HG02938 (cell line): ENCODE data around the gene TPP2.

Source experiments
- ATAC-seq: cut with Tn5 transposase; IDR thresholded peaks from one replicate; pipeline ENCODE4 v1.9.1; 2021; ENCODE audit warnings: mild to moderate bottlenecking, moderate library complexity; ENCODE audit not compliant: unreplicated experiment

TPP2 gene

DNA sequence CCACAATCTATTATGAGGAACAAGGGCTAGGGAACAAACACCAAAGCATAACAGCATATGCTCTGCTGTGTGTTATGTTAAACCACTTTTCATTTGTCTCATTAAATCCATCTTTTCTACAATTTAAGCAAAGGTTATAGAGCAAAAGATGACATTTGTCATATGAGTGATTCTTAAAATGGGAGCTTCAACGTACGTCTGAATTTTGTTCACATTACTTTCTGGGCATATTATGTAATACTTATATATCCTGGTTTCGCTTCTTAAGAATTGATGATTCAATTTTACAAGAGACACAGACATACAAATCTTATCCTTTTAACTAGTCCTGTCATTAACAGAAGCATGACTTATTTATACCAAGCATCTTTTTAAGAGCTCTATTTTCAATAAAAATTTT is 3.3 kb upstream of the TPP2 start:
- ATAC-seq: no peak

DNA sequence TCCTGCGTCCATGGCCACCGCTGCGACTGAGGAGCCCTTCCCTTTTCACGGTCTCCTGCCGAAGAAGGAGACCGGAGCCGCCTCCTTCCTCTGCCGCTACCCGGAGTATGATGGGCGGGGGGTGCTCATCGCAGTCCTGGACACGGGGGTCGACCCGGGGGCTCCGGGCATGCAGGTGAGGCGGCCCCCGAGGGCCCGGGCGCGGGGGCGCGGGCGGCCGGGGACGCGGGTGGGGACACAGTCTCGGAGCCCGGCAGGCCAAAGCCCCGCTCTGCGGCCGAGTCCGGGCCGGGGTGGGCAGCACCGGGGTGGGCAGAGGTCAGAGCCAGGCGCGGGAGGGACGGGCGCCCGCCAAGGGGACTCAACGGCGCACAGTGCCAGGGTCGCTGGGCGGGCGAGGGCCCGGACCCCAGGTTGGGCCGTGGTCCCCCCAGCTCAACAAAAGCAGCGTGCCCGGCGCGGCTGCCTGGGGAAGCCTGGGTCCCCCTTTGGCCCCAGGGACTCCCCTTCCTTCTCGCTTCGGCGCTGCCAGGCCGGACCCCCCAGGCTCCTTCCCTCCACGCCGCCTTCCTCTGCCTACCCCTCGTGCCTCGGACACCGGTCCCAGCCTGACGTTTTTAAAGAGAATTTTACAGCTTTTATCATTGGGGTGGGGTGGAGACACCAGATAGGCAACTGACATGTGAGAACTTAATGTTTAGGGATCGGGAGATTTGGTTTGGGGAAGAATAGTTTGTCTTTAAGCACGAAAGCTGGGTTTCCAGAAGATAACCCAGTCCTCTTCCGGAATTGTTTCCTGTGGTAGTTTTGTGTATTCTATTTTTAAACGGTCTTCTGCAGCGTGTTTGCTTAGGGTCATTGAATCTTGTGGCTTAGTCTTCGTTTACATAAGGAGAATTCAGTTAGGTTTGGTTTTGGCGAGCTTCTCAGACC is 509 bp downstream of the TPP2 start:
- ATAC-seq: peak; percentile 23

DNA sequence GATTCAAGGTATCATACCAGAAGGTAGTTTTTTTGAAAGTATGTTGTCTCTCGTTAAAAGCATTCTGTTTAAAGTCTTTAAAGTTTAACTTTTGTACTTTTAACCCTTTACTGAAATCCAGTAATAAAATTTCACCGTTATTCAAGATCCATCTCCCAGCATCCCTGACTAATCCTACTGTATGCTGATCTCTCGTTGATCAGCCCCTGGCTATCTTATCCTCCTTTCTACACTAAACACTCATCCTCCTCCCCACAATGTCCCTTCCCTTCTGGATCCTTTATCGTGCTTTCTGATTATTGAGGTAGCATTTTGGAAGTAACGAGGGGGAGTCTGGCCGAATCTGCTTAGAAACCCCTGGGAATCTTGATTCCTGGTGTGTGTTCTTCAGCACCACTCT is 1.3 kb downstream of the TPP2 start:
- no peak for ATAC-seq

DNA sequence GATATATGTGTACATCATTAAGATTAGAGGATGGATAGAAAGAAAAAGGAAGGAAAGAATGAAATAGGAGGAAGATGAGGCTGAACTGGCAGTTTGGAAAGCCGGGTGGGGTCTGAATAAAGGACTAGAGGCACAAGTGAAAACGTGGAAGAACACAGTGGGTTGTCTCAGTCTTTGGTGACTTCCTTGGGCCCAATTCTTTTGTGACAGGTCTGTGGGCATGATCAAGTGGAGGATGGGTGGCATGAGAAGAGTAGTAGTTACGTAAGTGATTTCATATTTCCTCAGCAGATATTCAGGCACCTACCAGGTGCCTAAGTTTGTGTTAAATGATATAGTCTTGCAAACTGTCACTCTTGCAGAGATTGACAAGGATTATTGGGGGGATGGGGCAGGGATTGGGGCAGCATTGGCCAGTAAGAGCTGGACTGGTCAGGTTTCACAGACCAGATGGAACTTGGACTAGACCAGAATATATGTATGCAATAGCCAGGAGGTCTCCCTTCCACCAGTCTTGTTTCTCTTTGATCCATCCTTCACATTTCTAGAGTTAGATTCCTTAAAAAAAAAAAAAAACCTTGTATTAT is 2.7 kb downstream of the TPP2 start:
- no peak for ATAC-seq

DNA sequence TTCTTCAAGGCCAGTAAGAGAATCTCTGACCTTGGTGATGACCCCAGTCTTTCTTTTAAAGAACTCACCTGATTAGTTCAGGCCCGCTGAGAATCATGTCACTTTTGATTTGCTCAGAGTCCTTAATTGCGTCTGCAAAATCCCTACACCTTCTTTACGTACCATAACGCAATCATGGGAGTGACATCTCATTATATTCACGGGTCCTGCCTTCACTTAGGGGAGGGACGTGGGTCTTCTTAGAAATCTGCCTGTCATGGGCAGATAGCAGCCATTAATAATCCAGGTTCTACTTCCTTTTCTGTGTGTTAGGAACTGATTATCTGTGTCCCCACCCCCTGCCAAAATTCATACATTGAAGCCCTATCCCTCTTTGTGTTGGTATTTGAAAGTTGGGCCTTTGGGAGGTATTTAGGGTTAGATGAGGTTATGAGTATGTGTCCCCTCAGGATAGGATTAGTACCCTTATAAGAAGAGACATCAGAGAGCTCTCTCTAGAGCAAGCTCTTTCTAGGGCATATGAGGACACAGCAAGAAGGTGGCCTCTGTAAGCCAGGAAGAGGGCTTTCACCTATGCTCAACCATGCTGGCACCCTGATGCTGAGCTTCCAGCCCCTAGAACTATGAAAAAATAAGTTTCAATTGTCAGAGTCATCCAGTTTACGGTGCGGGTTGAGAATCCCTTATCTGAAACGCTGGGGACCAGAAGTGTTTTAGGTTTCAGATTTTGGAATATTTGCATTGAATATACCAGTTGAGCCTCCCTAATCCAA is 9.9 kb downstream of the TPP2 start:
- no peak for ATAC-seq

DNA sequence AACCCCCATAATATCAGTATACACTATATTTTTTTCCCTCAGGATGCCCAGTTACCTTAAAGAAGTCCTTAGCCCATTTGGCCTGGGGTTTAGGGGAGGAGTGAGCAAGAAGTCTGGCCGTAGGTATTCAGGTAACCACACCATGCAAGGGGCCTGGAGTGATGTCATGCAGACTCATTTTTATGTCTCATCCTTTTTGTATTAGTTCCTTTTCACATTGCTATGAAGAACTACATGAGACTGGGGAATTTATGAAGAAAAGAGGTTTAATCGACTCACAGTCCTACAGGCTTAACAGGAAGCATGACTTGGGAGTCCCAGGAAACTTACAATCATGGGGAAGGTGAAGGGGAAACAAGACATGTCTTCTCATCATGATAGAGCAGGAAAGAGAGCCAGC is 12.2 kb downstream of the TPP2 start:
- no peak for ATAC-seq

DNA sequence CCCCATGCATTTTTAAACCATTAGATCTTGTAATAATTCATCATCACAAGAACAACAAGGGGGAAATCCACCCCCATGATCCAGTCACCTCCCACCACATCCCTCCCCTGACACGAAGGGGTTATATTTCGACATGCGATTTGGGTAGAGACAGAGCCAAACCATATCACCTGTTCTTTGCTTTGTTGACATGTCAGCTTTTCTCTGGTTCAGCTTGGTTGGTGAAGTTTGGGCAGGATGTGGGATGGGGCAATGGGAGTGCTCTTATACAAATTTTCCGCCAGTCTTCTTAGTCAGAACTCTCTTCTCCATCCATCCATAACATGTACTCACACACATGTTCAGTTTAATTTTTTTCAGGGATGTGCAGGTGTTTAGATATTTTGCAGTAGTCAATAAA is 12.9 kb downstream of the TPP2 start:
- no peak for ATAC-seq

DNA sequence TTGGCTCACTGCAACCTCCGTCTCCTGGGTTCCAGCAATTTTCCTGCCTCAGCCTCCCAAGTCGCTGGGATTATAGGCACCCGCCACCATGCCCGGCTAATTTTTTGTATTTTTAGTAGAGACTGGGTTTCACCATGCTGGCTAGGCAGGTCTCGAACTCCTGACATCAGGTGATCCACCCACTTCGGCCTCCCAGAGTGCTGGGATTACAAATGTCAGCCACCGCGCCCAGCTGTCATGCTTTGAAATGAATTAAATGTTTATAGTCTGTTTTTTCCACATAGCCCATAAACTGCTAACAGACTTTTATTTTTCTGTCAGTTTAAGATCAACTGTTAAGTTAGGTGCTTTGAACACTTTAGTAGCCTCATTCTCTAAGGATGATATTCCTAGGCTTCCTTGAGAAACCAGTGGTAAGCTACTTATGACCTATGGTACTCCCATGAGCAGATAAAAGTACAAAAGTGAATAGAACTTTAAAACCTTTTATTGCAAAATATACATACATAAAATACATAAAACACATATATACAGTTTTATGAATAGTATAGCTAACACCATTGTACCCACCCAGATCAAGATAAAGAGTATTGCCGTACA is 13.6 kb downstream of the TPP2 start:
- ATAC-seq: no peak

DNA sequence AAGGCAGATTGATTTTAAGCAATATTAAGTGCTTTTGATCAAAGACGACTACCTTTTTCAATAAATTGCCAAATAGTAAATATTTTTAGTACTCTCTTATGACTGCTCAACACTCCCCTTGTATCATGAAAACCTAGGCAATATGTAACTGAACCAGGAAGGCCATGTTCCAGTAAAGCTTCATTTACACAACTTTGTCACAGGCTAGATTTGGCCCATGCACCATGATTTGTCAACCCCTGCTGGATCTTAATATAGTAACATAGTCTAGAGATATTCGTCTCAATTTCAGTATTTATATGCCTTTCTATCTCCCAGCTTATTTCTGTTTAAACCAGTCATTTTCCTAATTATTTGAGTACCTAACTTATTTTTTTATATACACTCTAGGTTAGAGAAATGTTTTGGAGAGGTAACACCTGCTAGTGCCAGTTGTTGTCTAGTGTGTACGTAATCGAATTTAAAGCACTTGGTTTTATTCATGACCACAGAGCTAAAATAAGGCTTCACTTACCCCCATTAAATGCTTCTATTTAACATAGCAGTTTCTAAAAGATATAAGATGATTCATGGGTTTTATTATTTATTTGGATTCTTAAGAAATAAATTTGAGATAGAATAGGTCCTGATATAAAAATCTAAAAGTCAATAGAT is 21.0 kb downstream of the TPP2 start:
- no peak for ATAC-seq

DNA sequence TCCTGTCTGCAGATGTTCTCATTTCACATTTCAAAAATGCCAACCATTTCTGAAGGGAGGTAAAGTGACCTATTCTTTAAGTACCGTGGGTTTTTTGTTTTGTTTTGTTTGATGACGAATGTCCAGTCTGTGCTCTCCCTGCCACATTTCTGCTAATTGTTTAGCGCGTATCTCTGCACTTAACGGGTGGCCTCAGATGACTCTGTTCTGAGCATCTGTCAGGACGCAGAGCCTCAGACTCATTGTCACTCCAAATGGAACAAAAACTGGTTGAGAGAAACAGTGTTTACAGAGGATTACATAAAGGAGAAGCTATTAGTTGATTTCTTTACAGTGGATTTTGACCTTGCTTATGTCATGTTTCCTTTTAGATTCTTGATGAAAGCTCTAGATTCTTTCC is 23.7 kb downstream of the TPP2 start:
- ATAC-seq: no peak

DNA sequence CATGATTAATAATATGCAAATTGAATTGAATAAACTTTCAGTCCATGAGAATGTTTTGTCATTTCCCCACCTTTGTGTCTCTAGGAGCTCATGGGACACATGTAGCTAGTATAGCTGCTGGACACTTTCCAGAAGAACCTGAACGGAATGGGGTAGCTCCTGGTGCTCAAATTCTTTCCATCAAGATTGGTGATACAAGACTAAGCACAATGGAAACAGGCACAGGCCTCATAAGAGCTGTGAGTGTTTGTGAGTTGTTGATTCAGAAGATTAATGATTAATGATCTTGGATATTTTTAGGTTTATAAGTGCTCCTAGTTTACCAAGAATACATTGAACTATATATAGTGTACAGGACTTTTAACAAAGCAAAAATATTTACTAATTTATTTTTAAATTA is 30.1 kb downstream of the TPP2 start:
- ATAC-seq: no peak

DNA sequence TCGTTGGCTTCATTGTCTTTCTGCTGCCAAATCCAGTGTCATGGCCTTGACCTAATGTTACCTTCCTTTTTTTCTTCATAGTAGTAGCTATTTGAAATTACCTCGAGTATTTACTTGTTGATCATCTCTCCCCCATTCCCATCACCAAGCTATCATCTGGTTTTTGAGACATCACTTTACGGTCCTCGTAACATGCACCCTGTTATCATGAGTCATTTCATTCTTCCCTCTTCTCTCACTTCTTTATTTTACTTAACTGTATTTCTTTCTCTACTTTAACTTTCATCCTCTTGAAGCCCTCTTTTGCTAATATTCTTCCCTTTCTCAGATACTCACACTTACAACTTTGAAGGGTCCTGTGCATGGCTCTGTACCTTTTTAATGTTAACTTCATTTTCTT is 31.8 kb downstream of the TPP2 start:
- ATAC-seq: no peak

DNA sequence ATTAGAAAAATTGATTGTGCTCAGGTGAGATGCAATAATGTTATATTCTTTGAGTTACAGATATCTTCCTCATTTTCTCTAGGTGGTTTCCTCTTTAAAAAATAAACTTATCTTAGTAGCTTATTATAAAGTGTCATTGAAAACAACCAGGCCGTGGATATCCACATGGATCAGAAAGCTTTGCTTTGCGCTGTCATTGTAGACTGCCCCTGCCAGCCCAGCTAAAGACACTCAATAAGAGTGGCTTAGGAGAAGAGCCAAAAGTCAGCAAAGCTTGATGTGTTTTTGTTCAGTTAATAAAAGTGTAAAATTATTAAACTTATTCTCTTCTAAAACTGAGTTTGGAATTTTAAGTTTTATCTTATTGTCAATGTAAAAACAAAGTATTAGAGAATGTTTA is 34.4 kb downstream of the TPP2 start:
- ATAC-seq: no peak

DNA sequence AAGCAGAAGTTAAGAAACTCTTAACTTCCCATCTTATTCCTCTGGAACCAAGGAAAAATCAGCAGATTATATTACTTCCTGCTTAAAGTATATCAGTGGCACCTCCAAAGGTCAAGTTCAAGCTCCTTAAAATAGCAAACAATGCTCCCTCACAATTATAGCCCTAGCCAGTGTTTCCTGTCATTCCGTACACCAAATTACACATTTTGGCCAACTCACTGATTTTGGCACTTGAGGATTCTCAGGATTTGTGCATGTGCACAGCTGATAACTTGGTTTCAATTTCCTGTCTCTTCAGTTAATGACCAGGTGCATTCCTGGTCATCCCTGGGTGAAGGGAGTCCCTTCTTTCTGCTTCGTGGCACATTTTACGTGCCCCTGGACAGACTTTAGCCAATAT is 42.0 kb downstream of the TPP2 start:
- ATAC-seq: no peak

DNA sequence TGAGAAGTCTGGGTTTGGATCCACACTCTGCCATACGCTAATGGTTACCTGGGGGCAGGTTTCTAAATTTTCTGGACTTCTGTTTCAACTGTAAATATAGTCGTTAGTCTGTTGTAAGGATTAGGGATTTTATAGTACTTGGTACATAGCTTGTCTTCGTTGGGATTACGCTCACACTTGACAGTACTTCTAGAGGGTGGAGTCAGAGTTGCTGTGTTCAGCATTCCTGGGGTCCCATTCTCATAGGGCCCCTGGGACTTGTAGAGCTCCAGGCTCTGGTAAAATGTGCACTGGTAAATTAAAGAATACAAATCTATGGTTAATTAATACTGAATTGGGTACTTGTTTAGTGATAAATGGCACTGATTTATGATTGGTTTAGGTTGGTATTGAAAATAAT is 45.2 kb downstream of the TPP2 start:
- no peak for ATAC-seq

DNA sequence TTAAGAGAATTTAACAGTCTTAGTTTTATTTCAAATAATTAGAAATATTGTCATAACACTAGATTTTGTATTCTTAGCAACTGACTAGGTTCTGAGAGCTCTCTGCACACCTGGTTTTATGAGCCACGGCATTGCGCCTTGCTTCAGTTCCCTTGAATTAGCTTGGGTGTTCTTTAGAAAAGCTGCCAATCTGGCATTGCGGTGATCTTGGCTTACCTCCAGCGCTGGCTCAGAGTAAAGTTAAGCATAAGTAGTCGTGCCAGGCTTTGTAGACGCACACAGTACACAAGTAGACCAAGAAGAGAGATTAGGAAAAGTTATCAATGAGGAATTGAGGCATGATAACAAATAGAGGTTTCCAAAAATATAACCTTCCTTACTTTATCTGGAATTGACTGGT is 45.7 kb downstream of the TPP2 start:
- no peak for ATAC-seq

DNA sequence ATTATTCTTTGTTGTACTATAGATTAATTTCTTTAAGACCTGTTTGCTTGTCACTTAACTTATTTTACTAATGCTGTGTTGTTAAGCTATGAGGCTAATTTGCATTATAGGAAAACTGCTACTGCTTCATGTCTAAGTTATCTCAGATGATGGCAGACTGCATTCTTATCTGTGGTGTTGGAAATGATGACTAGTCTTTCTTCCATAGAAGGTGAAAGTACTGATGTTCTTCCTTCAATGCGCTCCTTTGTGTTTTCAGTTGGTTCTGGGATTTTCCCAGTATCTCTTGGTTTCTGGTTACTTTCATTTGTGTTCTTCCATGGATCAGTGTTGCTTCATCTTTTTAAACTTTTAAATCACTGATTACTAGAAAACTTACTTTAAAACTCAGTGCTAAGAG is 46.9 kb downstream of the TPP2 start:
- no peak for ATAC-seq

DNA sequence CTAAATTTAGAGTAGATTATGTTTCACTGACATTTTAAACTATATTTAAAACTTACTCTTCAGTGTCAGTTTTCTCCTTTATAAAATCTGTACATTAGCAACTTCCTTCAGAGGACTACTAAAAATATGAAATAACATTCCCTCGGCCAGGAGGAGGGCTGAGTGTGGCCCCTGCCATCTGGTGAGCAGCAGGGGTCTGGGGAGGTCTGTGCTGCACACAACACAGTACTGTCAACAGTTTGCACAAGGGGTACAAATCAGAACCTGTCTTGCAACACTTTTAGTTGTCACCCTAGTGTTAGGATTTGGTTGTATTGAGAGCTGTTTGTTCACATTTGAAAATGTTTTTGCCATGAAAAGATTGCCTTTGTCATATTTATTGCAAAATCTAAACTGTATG is 48.9 kb downstream of the TPP2 start:
- no peak for ATAC-seq

DNA sequence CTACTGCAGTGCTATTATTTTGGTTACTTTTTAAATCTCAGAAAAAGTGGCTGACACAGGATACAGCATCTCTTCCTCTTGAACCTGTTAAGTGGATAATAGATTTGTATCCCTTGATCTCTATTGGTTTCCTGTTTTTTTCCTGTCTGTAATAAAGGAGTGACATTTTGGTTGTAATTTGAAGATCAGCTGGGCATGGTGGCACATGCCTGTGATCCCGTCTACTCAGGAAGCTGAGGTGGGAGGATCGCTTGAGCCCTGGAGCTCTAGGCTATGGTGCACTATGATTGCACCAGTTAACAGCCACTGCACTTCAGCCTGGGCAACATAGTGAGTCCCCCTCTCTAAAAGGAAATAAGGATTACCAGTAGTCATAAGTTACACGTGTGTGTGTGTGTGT is 51.3 kb downstream of the TPP2 start:
- ATAC-seq: no peak

DNA sequence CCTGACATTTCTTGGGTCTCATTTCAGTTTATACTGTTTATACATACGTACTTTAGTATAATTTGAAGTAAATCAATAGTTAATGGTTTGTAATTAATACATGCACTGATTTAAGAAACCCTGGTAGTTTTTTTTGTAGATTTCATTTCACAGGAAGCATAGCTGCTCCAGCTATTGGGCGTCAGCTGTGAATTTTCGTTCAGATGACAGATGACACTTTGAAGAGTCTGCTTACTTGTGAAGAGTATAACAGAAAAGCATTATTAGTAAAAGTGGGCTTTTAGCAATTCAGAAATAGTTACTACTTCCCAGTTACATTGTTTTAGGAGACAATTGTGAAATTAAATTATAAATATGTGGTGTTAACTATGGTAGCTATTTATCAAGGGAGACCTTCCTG is 53.7 kb downstream of the TPP2 start:
- no peak for ATAC-seq

DNA sequence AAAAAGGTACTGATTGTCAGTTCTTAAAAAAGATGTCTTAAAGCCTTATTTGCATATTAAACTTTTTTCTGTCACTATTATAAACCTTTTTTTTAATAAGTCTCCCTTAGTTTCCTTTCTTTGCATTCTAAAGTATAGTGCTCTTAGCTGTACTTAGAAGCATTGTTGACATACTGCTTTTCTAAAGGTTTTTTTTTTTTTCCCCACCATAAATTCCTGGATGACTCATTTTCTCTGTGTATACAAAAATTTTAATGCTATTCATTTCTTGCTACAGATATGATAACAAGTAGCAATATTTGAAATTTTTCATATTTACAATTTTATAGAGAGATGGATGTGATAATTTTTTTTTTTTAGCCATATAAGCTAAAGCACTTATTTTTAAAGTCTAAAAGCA is 54.6 kb downstream of the TPP2 start:
- no peak for ATAC-seq
